ENCODE data around the gene PDXDC1. TPM values are rescaled to one million over a fixed set of nuclear protein-coding genes. Genes with fewer than 3 reads are reported as not detected.
A peak's percentile ranks its signal among the peaks of the same experiment; 100 is the strongest.
"Not testable (repeated sequence)": the region's sequence is repeated elsewhere in the genome, so short reads cannot be mapped to it uniquely, and the experiment has no call there.

The PDXDC1 gene
- total RNA-seq, 2 experiments from 2014 or later = 53.7 to 55.6 TPM

DNA sequence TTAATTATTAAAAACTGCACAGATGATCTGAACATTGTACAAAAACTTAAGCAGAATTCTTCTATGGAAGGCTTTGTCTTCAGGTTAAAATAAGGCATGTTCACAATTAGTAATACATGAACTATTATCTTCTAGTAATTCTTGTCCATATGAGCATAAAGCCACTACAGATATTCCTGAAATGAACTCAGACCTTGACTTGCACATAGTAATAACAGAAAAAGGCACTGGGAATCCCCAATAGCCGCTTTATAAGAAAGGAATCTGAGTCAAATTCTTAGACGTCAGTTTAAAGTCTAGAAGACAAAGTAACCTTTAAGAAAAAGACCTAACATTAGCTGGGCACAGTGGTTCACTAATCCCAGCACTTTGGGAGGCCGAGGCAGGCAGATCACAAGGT lies 108.0 kb downstream of the PDXDC1 start:
- POLR2A ChIA-PET; H3K4me3 Mint-ChIP-seq; DNase-seq; H3K9me3 Mint-ChIP-seq; intact Hi-C loops (cut with micrococcal nuclease); CTCF ChIA-PET; H3K27me3 Mint-ChIP-seq: not testable (repeated sequence)
- H3K4me1 Mint-ChIP-seq (ENCODE audit: low read depth) = peaks cover 11% of the 10 kb centered on the region
- H3K27ac Mint-ChIP-seq = peak overlapping the region; percentile 45
- H3K36me3 Mint-ChIP-seq = peaks cover 48% of the 10 kb centered on the region

GRCh38 chr16:15090663-15091269 lies 115.9 kb downstream of the PDXDC1 start:
- DNase-seq; H3K27ac Mint-ChIP-seq; CTCF ChIA-PET; intact Hi-C loops (cut with micrococcal nuclease); POLR2A ChIA-PET; H3K4me3 Mint-ChIP-seq; H3K27me3 Mint-ChIP-seq; H3K9me3 Mint-ChIP-seq: not testable (repeated sequence)
- Mint-ChIP-seq H3K36me3 (peaks cover 24% of the 10 kb centered on the region), H3K4me1 (ENCODE audit: low read depth) (peaks cover 33% of the 10 kb centered on the region)

- DNase-seq; H3K27me3 Mint-ChIP-seq; H3K9me3 Mint-ChIP-seq; intact Hi-C loops (cut with micrococcal nuclease): not testable (repeated sequence)
- peak overlapping the region; percentile 96 for H3K27ac Mint-ChIP-seq
- peaks cover 26% of the 10 kb centered on the region for H3K4me1 Mint-ChIP-seq (ENCODE audit: low read depth)
- H3K4me3 Mint-ChIP-seq = peak overlapping the region; percentile 97
- CTCF ChIA-PET = interaction anchor here (1.5 kb wide), 1 partner anchor 126 kb away, joined by 4 read pairs; no protein-coding TSS in a partner anchor
- POLR2A ChIA-PET = interaction anchor here (0.6 to 1.1 kb wide), 2 partner anchors 36 to 543 kb away, joined by 3 to 6 read pairs; no protein-coding TSS in a partner anchor
- peaks cover 16% of the 10 kb centered on the region for H3K36me3 Mint-ChIP-seq
Observed at GRCh38 chr16:15093571-15093954, 118.7 kb downstream of the PDXDC1 start.

GRCh38 chr16:15093955-15094827 lies 119.4 kb downstream of the PDXDC1 start, which contains the start of gene RRN3:
Gene RRN3, minus strand, starts transcription at chr16:15094272. Its CDS starts 39 bp downstream, at chr16:15094233.
- Mint-ChIP-seq H3K36me3 (peaks cover 16% of the 10 kb centered on the region), H3K27ac (peak within 1 kb of the TSS; percentile 96), H3K4me3 (peak within 1 kb of the TSS; percentile 97), H3K4me1 (ENCODE audit: low read depth) (peaks cover 26% of the 10 kb centered on the region)
- CTCF ChIA-PET = interaction anchor here (1.5 kb wide), 1 partner anchor 125 kb away, joined by 4 read pairs; no protein-coding TSS in a partner anchor
- intact Hi-C loops (cut with micrococcal nuclease); H3K27me3 Mint-ChIP-seq; H3K9me3 Mint-ChIP-seq: not testable (repeated sequence)
- DNase-seq = peak; percentile 93
- POLR2A ChIA-PET = interaction anchor here (0.6 to 1.1 kb wide), 2 partner anchors 37 to 542 kb away, joined by 3 to 6 read pairs; no protein-coding TSS in a partner anchor

DNA sequence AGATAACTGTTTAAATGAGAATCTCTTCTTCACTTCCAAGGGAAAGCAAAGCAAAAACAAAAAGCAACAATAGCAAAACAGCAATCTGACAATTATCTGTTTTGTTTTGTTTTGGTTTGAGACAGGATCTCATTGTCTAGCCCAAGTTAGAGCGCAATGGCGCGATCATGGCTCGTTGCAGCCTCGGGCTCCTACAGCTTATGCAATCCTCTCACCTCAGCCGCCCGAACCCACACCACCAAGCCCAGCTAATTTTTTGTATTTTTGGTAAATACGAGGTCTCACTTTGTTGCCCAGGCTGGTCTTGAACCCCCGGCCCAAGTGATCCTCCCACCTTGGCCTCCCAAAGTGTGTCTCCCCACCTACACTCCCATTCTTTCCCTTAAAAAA lies 121.8 kb downstream of the PDXDC1 start:
- H3K9me3 Mint-ChIP-seq; intact Hi-C loops (cut with micrococcal nuclease); H3K36me3 Mint-ChIP-seq; CTCF ChIA-PET; POLR2A ChIA-PET; DNase-seq; H3K4me3 Mint-ChIP-seq; H3K27me3 Mint-ChIP-seq; H3K27ac Mint-ChIP-seq: not testable (repeated sequence)
- peaks cover 17% of the 10 kb centered on the region for H3K4me1 Mint-ChIP-seq (ENCODE audit: low read depth)

- CTCF ChIA-PET; intact Hi-C loops (cut with micrococcal nuclease); H3K4me3 Mint-ChIP-seq; H3K9me3 Mint-ChIP-seq; H3K27me3 Mint-ChIP-seq; H3K36me3 Mint-ChIP-seq; H3K27ac Mint-ChIP-seq; H3K4me1 Mint-ChIP-seq (ENCODE audit: low read depth); DNase-seq; POLR2A ChIA-PET: not testable (repeated sequence)
Observed at GRCh38 chr16:15099366-15099909, 124.6 kb downstream of the PDXDC1 start.

DNA sequence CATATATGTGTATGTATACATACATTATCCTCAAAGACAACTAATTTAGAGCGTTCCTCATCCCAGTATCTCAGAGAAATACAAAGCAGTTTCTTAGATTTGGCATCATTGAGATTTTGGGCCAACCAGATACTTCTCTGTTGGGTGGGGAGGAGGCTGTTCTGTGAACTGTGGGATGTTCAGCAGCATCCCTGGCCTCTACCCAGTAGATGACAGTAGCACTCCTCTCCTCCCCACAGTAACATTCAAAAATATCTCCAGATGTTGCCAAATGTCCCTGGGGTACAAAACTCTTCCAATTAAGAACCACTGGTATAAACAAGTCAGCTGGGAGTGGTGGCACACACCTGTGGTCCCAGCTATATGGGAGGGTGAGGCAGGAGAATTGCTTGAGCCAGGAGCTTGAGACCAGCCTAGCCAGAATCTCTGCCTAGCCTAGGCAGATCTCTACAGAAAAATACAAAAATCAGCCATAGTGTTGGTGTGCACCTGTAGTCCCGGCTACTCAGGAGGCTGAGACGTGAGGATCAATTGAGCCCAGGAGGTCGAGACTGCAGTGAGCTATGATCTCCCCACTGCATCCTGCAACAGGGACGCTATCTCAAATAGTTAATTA lies 125.7 kb downstream of the PDXDC1 start:
- CTCF ChIA-PET; H3K27me3 Mint-ChIP-seq; H3K4me3 Mint-ChIP-seq; intact Hi-C loops (cut with micrococcal nuclease); H3K9me3 Mint-ChIP-seq; POLR2A ChIA-PET; H3K36me3 Mint-ChIP-seq; H3K27ac Mint-ChIP-seq; DNase-seq; H3K4me1 Mint-ChIP-seq (ENCODE audit: low read depth): not testable (repeated sequence)

- POLR2A ChIA-PET; CTCF ChIA-PET; H3K27me3 Mint-ChIP-seq; H3K36me3 Mint-ChIP-seq; H3K9me3 Mint-ChIP-seq; H3K4me1 Mint-ChIP-seq (ENCODE audit: low read depth); DNase-seq; H3K27ac Mint-ChIP-seq; H3K4me3 Mint-ChIP-seq; intact Hi-C loops (cut with micrococcal nuclease): not testable (repeated sequence)
Observed at GRCh38 chr16:15127641-15128425, 153.0 kb downstream of the PDXDC1 start.

DNA sequence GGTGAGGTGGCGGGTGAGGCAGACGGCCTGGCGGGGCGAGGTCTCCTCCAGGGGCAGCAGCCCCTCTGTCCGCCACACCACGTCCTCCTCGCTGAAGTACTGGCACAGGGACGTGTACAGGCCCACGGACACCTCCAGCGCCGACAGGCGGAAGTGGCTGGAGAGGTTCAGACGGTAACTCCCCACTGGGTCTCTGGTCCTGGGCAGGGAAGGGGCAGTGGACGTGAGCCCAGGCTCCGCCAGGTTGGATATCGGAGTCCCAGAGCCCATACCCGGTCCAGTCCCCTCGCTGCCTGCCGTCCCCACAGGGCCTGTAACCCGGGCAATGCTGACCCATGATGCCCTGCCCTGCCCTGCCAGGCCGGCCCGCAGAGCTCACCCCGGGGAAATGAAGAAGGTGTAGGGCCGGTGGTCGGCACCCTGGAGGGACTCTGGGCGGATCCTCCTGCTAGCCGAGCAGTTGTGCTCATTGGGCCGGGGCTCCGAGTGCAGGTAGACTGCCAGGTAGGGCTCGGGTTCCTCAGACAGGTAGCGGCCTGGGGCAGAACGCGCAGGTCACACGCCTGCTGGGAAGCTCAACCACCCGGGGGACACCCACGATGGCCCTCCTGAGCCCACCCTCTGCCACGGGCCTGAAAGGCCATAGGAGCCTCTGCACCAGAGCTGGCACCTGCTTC lies 155.6 kb downstream of the PDXDC1 start:
- H3K4me1 Mint-ChIP-seq (ENCODE audit: low read depth); H3K36me3 Mint-ChIP-seq; H3K4me3 Mint-ChIP-seq; POLR2A ChIA-PET; H3K9me3 Mint-ChIP-seq; H3K27me3 Mint-ChIP-seq; CTCF ChIA-PET; intact Hi-C loops (cut with micrococcal nuclease); H3K27ac Mint-ChIP-seq; DNase-seq: not testable (repeated sequence)

DNA sequence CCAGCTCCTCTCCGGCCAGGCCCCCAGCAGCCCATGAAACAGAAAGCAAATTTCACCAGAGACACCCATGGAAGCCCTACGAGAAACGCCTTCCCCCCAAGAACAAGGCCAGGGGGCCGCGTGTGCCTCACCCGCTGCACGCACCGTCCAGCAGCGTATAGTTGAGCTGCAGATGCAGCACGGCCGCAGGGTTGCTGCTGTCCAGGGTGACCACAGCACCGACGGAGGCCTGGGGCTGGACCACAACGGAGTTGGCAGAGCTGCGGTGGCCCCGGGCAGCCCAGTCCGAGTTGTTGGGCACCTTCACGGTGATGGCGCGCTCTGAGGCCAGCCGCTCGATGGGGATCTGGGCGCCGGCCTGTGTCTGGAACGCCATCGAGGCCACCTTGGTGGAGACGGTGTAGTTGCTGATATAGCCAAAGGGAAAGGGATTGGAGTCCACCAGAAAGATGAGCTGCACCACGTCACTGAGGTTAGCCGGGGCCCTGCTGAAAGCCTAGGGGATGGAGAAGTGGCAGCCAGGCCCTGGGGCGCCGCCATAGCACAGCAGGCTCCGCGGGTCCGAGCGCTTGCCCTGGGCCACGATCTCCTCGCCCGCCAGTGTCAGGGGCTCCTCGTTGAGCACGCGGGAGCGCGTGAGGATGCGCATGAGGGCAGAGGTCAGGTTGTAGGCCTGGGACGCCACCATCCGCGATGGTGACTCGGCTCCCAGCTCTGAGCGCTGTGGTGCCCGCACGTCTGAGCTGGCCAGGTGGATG lies 156.3 kb downstream of the PDXDC1 start:
- H3K4me1 Mint-ChIP-seq (ENCODE audit: low read depth); H3K9me3 Mint-ChIP-seq; POLR2A ChIA-PET; H3K27ac Mint-ChIP-seq; H3K36me3 Mint-ChIP-seq; DNase-seq; CTCF ChIA-PET; H3K27me3 Mint-ChIP-seq; intact Hi-C loops (cut with micrococcal nuclease); H3K4me3 Mint-ChIP-seq: not testable (repeated sequence)

Measured in activated CD4-positive, alpha-beta memory T cell treated with anti-CD3 and anti-CD28 coated beads for 36 hours (primary cell).